ENCODE results near the gene DACH1.

The DACH1 gene

DNA sequence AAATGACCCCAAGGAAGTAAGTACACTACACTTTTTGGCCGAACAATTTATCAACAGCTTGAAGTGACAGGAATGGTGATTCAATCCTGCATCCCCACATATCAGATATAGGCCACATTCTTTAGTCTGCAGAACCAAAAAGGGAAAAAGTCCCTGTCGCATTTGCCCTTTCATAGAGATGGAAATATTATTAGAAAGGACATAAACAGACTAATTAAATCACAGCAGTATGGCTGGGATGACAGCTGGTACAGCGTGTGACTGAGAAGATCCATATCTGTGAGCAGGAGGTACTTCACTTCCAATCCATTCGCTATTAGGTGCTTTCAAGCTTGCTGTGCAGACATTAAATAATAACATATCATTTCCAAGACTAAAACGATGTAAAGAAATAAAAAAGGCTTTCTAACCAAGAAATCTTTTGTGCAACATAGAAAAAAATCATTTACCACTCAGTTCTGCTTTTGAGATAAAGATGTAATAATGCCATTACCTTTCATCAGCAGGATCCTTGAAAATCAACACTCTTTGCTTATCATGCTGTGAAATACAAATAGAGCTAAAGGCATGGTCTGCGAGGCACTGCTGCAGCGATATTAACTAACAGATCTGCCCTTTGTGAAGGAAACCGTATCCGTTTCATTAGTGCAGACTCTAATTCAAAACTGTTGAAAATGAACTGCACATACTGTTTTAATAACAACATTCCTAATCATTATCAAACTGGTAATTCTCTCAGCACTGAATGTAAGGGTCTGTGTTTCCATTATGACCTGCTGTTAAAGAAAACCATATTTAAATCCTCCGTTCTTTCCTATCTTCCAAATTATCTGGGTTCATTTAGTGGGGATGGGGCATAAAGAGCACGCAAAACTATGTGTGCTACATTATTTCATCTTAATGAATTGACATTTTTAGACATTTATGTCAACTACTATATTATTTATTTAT, 245.6 kb downstream of the DACH1 start:
- DNase-seq: no peak

DNA sequence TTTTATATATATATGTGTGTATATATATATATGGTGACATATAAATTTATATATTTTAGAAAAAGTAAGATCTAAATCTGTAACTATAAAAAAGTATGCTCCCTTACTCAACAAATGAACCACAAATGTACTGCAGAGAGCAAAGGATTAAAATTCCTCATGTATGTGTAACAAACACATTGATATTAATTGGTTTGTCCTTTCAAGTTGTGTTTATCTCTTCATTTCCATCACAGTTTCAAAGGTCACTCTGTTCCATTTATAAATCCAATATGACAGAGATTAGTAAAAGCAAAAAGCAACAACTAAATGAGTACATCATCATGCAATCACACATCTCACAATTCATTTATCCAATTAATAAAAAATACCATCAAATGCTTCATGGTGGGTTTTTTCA, 247.9 kb downstream of the DACH1 start:
- no peak for DNase-seq

DNA sequence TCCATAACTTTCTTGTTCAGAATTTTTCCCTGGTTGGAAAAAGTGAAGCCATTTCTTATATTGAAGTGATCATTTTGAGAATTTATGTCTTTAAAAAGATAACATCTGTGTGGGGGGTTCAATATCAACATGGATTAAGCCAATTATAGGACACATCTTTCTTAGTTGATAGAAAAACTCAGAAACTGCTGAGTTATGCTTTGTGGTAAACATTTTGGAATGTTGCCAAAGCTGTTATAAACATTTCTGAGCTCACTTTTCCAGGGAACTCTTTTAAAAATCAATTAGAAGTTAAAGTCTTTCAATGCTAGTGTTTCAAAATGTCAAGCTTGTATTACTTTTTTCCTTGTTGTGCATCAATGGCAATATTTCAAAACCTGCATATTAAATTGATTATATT, 248.8 kb downstream of the DACH1 start:
- DNase-seq: no peak

DNA sequence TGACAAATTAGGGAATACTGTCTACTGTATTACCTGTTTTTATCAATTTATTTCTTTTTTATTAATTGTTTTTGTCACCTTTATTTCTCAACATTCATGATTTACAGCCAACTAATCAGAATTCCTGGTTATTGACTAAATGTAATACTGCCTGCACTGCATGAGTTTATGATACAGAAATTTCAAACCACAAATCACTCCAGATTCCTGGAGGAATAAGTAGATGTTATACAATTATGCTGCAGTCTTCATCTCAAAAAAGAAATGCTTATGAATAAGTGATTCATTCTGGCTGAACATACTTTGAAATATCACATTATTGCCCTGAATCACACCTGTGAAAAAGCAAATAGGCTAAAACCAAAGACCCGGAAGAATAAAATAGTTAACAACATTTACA, 249.7 kb downstream of the DACH1 start:
- DNase-seq: no peak

DNA sequence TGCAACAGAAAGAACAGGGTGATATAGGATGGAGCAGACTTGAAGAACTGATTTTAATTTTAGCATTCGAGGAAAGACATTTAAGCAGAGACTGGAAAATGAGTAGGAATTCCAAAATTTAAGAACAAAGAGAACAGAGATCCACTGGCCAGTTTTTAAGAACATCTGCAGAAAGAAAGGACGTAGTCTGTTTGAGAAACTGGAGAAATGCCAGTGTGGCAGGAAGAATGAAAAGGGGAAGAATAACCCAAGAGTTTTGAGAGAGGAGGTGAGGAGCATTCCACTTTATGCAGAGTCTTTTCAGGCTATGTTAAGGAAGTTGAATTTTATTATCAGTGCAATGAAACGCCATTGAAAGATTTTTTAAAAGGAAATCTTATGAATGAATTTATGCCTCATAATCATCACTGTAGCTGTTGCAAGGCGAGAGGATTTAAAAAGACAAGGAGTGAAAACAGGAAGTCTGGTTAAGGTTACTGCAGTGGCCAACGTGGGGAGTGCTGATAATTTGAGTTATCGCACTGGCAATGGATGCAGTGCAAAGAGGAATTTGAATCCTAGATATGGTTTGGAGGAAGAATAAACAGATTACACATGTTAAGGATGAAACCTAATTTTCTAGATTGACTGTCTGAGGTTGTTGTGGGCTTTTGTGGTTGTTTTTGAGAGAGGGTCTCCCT, 253.8 kb downstream of the DACH1 start:
- no peak for DNase-seq

DNA sequence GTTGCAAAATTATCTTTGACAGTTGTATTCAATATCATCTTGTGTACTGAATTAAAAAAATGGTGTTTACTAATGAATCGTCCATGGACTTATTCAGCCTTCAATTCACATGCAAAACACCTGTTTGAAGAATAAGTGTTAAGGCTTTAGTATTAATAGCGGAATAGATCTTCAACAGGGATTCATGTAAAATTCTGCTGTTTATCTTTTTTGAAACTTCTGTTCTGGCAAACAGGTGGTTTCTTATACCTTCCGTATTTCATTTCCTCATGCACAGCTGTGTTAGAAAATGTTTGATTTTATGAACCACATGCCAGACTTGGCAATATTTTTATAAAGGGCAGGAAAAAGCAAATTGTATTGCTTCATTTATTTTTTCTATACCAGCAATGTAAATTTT, 255.7 kb downstream of the DACH1 start:
- DNase-seq: no peak

DNA sequence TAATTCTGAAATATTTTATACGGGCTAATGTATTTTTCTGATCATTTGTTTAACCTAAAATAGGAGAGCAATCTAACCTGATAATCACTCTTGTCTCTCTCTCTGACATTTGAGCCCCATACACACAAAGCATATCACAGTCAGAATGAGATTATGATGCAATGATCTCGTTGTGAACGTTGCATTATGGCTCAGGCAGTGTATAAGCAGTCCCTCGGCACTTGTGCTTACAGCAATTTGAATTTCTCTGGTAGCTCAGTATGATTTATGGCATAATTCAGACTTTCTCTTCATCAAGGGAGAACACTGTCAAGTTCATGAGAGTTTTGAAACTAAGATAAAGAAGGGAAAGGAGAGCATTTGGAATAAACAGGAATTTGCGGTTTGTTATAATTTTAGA, 256.1 kb downstream of the DACH1 start:
- no peak for DNase-seq

DNA sequence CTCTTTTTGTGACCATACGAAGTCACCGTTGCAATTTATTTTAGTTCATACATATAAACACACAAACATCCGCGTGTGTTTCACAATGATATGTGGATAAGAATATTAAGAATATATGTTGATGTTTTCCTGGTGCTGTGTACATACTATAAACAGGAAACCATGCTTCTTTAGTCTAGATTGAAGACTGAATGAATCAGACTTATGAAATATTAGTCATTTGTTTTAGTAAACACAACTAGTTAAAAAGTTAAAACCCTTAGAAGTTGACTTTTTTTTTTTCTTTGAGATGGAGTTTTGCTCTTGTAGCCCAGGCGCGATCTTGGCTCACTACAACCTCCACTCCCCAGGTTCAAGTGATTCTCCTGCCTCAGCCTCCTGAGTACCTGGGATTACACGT, 257.7 kb downstream of the DACH1 start:
- no peak for DNase-seq

DNA sequence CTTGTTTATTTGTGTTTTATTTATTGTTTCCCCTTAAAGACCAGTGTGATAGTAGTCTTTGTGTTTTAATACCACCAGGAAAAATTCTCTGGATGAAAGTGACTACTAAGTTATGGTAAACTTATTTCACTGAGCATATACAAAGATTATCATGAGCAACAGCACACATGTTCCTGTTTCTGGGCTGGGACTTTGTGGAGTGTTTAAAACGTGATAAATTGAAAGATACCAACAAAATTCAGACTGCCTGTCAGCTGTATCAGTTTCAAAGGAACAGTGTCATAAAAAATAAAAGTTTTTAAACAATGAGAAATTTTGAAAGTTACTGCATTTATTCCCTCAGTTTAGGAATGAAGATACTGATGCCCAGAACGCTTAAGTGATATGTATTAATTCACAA, 259.4 kb downstream of the DACH1 start:
- DNase-seq: no peak

DNA sequence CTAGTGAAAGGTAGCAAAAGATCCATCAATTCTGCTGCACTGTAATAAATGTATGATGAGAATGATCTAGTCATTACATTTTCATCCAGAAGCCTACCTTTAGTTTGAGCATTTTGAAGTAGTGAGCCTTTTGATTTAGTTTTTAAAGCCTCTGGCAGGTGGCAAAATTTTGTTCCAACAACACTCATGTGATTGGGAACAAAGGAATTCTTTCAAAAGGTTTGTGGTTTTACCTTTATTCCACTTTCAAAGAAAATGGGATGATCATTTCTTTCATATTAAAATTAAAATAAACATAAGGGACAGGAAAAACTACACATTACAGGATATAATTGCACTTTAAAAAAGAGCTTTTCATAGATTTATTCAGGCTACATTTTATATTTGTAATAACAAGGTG, 260.2 kb downstream of the DACH1 start:
- DNase-seq: no peak

DNA sequence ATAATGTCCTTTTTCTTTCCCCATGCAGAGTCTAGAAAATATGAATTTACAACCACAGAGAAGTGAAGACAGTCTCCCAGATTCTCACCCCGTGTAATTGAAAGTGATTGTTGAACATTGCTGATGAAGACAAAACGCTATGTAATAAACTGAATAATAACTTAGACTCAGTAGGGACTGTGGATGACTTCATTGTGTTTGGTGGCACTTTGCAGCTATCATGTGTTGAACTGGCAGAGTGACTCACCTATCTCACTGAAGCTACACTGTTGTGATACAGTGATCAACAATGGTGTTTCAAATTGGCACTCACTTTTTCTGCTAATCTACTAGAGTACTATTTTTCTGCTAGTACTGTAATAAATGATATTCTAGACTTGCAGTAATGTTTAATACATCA, 261.3 kb downstream of the DACH1 start:
- no peak for DNase-seq

DNA sequence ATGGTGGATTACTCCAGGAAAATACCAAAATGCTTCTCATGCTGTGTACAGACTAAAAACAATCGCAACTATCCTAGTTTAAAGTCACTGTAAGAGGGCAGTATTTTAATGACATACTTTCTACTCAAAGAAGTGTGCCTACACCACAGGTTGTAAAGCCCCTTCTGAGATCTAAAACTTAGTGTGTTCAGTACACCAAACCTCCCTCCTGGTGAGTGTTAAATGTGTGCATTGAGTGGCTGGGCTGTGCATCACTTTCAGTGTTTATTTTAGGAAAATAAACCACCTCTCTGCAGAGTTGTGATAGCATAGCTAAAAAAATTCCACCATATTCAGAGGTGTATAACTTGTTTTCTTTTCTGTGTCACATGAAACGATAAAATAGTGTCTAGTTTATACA, 263.7 kb downstream of the DACH1 start:
- no peak for DNase-seq

DNA sequence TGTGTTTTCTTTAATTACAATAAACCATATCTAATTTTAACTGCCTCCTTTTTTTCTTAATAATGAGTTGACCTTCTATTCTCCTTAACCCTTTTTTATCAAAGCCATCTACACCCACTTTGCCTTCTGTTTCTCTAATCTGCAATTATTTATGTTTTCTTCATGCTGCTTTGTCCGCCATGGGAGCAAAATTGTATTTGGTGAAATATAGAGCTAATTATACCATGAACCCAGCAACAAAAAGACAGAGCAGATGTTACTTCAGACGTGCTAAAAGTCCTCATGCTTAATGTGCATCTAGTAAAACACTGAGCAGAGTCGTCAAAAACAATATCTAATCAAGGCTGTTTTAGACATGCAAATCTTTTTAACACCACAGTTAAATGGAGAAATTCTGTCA, 264.7 kb downstream of the DACH1 start:
- DNase-seq: no peak

DNA sequence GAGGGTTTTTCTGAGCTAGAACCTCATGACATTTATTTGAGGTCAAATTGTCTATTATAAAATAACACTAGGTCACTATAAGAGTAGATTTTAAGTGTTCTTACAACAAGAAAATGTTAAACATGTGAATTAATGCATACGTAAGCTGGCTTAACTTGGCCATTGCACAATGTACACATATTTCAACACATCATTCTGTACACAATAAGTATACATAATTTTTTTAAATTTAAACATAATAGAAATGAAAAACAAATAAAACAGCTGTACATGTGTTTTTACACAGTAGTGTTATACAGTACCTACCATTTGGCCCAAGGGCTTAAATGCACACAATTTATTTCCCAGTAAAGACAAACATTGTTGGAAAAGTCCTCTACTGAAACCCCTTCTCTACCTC, 269.9 kb downstream of the DACH1 start:
- DNase-seq: no peak

DNA sequence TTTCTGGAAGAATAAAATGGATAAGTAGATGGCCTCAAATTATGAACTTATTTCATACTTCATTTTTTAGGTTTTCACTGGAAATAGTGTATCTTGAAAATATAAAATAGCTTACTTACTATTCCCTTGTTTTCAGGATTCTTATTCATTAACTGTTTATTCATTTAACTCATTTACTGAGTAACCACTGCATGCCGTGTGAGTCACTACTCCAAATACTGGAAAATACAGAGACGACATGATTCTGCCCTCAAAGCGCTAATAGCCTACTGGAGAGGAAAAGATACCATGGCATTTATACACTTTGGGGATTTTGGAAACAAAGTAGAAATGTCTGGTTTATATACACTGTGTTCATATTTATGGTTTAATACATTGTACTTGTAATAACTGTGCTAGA, 270.9 kb downstream of the DACH1 start:
- no peak for DNase-seq

DNA sequence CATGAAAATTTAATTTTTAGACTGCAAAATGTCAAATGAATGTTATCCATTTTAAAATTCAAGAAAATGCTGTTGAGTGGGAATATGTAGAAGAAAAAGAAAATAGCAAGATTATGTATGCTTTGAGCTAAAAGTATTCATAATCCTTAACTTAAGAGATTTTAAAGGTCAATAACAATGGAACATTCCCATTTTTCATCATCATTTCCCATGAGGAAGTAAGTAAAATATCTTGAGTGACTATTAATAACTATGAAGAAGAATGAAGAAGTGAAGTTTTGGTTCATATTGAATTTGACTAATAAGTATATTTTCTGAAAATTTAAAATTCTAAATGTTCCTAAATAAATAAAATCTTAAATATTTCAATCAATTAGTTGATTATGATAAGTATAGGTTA, 273.4 kb downstream of the DACH1 start:
- no peak for DNase-seq

DNA sequence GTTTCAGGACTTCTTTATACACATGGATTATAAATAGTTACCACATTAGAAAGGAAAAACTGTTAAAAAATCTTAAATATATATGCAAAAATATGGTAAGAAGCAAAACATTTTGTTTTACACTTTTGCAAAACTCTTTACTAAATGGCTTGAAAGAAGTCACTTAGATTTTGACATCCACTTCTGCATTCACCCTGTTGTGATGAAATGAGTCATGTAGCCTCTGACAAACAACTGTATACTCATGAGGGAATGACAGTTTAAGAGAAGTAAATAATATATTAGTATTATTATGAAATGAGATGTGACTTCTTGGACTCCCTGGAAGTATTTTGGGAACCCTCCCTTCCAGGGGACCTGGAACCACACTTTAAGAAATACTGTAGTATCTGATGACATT, 275.6 kb downstream of the DACH1 start:
- DNase-seq: no peak

DNA sequence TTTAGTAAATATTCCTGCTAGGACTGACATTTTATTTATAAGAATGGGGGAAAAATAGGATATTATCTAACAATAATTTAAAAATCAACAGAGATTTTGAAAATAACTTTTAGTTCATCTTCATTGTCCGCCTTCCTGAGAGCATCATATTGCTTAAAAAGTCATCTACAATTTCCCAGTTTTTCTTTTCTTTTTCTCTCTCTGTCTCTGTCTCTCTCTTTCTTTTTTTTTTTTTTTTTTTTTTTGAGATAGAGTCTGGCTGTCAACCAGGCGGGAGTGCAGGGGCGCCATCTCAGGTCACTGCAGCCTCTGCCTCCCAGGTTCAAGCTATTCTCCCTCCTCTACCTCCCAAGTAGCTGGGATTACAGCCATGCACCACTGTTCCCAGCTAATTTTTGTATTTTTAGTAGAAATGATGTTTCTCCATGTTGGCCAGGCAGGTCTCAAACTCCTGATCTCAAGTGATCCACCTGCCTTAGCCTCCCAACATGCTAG, 276.3 kb downstream of the DACH1 start:
- DNase-seq: no peak

DNA sequence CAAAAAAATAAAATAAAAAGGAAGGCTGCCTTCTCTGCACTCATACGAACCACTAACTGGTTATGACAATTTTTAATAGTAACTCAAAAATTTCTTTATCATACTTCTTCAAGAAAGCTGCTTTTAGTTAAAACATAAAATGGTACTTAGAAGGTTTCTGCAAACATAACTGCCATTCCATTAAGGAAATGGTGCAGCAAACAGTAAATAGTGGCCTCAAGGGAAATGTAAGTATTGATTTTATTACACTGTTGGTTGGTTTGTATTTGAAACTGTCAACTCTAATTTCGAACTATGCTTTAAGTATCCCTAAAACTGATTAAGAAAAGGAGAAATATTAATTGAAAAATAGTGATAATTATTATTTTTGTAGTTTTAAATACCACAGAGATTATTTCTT, 278.0 kb downstream of the DACH1 start:
- no peak for DNase-seq

DNA sequence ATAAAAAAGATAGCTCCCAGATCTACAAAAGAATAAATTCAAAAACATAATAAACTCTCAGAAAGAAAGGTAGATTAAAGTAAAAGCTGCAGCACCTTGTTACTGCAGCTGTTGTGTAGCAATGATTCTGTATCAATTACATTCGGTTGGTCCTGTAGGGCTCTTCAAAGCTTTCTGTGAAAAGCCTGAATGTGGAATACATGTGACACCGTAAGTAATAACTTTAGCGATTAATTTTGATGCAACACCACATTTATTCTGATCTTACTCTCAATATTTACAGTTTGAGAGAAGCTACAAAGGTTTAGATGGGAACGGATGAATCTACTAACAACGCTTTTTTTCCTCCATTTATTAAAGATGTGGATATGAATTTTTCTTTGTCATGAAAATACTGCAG, 279.2 kb downstream of the DACH1 start:
- no peak for DNase-seq

DNA sequence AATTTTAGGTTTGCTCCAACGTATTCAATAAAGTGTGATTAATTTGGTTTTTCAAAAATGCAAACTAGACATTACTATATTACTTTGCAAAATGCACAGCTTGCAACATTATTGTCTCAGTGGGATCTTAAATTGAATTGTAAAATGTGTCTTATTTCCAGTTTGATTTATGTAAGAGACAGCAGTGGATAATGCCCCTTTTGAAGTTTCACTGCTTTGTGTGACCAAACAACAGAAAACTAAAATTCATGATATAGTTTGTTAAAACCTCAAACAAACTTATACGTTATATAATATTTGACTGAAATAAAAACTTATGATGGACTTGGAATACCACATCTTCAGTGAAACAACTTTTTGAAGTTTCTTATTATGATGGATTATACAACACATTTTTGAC, 279.8 kb downstream of the DACH1 start:
- DNase-seq: no peak

DNA sequence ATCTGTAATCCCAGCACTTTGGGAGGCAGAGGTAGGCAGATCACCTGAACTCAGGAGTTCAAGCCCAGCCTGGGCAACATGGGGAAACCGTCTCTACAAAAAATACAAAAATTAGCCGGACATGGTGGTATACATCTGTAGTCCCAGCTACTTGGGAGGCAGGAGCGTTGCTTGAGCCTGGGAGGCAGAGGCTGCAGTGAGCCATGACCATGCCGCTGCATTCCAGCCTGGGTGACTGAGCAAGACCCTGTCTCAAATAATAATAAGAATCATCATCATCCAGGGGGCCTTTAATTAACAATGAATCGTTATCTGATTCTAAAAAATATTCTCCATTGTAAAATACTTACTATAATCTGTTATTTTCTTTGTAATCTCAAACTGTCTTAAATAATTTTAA, 283.4 kb downstream of the DACH1 start:
- no peak for DNase-seq

DNA sequence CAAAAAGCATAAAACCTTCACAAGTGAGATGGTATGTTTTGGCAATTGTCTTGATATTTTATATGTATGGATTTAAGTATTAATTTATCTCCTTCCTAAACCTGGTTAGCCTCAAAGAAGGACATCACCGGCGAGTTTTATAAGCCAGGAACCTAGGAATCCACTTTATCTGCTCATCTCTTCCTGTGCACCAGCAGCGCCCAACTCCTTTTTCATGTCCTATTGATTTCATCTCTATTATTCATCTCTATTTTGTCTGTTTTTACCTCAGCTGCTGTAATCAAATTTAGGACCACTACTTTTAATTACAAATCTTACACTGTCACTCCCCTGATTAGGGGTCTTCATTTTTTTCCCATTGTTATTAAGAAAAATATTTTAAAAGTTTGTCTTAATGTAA, 286.4 kb downstream of the DACH1 start:
- DNase-seq: no peak

DNA sequence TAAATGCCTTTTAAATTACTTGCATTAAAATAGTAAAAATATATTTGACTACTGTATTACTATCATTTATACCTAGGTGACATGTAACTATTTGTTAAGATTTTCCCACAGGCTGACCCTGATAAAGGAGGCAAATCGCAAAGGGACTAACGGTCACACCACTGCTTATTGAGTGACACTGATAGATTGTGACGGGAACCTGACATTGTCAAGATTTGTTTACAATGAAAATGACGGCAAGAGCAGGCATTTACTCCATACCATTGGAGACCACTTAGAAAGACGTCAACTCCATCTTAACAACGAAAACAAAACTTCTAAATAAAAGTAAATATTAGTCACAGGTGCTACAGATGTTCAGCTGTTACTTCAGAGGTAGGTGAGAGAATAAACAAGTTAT, 289.0 kb downstream of the DACH1 start:
- DNase-seq: no peak

Data from C1 segment of cervical spinal cord (tissue), 14 donors.